Keratinocyte (primary cell): ENCODE measurements around the gene NCKAP5.

Experiments
- EZH2 ChIP-seq: IDR thresholded peaks from one replicate; pipeline ENCODE4 v1.6.1; 2012; ENCODE audit warnings: inconsistent platforms, mild to moderate bottlenecking, low read length, moderate library complexity
- TF ChIP-seq, protein P1 (sequence below), 3 experiments: IDR thresholded peaks in 1 of 3; conservative IDR thresholded peaks in 1 of 3; optimal IDR thresholded peaks in 1 of 3; 2 replicates in 2 of 3; 3 replicates in 1 of 3; pipeline versions ENCODE3 to v1.5.1; 2011; ENCODE audit warnings: low read length in 3 of 3, mild to moderate bottlenecking in 3 of 3, moderate library complexity in 2 of 3, control low read depth in 1 of 3, inconsistent platforms in 1 of 3; ENCODE audit not compliant: insufficient read depth in 2 of 3; ENCODE audit errors: extremely low read depth in 1 of 3

GRCh38 chr2:132652474-132652873, 915.8 kb downstream of the NCKAP5 start:
- TF ChIP-seq, protein P1, sequence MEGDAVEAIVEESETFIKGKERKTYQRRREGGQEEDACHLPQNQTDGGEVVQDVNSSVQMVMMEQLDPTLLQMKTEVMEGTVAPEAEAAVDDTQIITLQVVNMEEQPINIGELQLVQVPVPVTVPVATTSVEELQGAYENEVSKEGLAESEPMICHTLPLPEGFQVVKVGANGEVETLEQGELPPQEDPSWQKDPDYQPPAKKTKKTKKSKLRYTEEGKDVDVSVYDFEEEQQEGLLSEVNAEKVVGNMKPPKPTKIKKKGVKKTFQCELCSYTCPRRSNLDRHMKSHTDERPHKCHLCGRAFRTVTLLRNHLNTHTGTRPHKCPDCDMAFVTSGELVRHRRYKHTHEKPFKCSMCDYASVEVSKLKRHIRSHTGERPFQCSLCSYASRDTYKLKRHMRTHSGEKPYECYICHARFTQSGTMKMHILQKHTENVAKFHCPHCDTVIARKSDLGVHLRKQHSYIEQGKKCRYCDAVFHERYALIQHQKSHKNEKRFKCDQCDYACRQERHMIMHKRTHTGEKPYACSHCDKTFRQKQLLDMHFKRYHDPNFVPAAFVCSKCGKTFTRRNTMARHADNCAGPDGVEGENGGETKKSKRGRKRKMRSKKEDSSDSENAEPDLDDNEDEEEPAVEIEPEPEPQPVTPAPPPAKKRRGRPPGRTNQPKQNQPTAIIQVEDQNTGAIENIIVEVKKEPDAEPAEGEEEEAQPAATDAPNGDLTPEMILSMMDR (optimal IDR thresholded peaks at IDR 0.05 in 1 of 3, IDR thresholded peaks at IDR 0.05 in 1 of 3, conservative IDR thresholded peaks at IDR 0.05 in 1 of 3; ENCODE audit: extremely low read depth in 1 of 3, insufficient read depth in 2 of 3, low read length in 3 of 3) = no peak
- TF ChIP-seq EZH2 = no peak
